ENCODE data around the gene P2RX6.
"Not testable (repeated sequence)": the region's sequence is repeated elsewhere in the genome, so short reads cannot be mapped to it uniquely, and the experiment has no call there.

Gene P2RX6

DNA sequence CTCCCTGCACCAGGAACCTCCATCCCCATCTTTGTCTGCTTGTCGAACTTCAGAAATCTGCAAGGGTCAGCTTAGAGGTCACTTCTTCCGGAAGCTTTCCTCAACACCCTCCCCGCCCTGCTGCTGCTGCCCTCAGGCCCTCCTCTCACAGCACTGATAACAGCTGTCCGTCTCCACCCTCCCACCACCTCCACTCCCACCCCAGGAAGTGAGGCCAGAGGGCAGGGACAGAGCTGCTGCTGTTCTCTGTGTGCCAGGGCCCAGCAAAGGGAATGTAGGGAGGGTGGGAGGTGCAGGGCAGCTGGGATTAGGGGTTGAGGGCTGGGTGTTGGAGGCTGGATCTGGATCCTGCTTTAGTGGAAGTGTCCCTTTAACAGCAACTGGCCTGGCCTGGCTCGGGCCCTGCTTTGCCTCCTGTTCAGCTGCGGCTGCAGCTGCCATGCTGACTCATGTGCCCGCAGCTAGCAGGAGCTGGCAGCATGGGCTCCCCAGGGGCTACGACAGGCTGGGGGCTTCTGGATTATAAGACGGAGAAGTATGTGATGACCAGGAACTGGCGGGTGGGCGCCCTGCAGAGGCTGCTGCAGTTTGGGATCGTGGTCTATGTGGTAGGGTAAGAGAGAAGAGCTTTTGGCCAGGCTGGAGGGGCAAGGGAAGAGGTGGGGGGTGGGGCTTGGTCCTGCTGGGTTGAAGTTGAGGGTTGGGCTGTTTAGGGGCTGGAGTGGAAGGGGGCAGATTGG is at the start of gene P2RX6:
Gene P2RX6, plus strand, starts transcription at position 440 of the 740 bp plus-strand sequence. Its CDS starts 10 bp downstream, at position 450.
- Mint-ChIP-seq H3K27me3 (peaks cover 46% of the 10 kb centered on the region), H3K4me3 (peak within 1 kb of the TSS; percentile 71), H3K9me3 (no peaks in the 10 kb centered on the region), H3K36me3 (ENCODE audit: low read depth) (no peaks in the 10 kb centered on the region), H3K4me1 (ENCODE audit: low read depth) (peaks cover 18% of the 10 kb centered on the region), H3K27ac (peak within 1 kb of the TSS; percentile 81)
- intact Hi-C loops (cut with micrococcal nuclease), result no loop called here

DNA sequence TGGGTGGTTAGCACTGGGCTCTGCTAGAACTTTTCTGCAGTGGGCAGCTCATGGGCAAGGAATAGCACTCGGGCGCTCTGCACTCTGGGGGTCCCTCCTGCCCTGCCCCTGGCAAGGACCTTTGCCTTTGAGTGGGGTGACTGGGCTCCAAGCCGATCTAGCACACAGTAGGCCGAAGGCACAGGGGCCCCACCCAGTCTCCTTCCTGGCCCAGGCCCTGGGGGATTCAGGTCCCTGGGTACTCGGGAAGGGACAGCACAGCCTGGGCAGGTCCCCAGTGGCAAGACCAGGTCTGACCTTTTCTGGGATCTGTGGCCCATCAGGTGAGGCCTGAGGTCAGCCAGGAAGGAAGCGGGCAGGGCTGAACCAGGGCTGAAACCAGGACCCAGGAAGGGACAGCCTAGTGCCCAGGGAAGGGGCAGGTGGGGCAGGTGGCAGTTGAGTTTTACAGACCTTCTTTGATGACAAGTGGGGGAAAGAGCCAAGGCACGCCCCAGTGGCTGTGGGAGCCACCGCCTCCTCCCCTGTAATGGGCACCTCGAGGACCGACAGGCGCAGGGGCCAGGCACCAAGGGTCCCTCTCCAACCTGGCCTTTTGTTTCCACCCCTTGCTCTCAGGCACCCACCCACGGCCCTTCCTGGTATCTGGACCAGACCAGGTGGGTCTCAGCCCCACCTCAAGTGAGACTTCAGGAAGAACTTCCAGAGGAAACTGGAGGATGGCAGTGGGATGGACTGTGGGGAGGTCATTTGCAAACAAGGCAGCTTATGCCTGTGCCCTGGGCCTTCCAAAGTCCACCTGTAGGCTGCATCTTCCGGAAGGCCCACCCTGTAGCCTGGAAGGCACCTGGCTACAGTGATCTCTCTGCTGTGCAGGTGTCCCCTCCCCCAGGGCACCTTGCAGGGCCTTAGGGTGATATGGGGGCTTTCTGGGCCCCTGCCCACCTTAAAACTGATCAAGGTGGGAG is 48.8 kb upstream of the P2RX6 start:
- H3K4me1 Mint-ChIP-seq (ENCODE audit: low read depth), result peaks cover 62% of the 10 kb centered on the region
- H3K36me3 Mint-ChIP-seq (ENCODE audit: low read depth), result peaks cover 18% of the 10 kb centered on the region
- intact Hi-C loops (cut with micrococcal nuclease), result no loop called here
- H3K27ac Mint-ChIP-seq, result no peak overlapping the region
- no peak overlapping the region for H3K4me3 Mint-ChIP-seq
- peaks cover 26% of the 10 kb centered on the region for H3K27me3 Mint-ChIP-seq
- H3K9me3 Mint-ChIP-seq, result no peaks in the 10 kb centered on the region

DNA sequence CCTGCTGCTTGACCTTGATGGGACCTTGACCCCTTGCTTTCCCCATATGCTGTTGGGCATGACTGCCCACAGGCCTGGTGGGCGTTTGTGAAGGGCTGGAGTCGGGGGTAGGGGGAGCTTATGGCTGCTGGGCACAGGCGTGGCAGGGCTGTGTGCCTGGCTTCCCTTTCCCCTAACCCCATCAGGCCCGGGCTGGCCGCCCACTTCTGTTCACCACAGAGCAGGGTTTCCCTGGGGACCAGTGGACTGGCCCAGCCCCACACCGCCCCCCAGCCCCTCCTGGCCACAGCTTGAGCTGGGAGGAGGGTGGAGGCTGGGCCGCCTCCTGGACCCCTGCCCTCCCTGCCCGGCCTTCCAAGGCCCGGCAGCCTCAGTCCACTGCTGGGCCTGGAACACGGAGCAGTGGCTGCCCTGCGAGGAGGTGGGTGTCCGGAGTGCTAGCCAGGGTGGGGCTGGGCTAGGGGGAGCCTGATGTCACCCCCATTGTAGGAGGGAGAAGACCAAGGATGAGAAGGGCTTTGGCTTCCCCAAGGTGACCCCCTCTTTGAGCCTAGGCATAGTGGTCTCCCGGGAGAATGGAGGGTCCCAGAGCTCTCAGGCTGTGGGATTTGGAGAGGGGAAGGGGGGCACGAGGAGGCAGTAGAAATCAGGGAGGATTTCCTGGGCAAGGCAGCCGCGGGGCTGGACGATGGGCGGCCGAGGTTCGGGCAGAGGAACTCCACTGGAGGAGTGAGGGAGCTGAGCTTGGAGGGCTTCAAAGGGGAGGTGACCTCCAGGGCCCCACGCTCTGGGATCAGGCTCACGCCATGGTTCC is 47.9 kb upstream of the P2RX6 start, which contains the start of gene AIFM3:
Gene AIFM3, plus strand, starts transcription at position 373 of the 814 bp plus-strand sequence. CDS start 690 bp downstream, outside the sequence.
- Mint-ChIP-seq H3K27me3 (peaks cover 26% of the 10 kb centered on the region), H3K4me1 (ENCODE audit: low read depth) (peaks cover 64% of the 10 kb centered on the region), H3K36me3 (ENCODE audit: low read depth) (peaks cover 18% of the 10 kb centered on the region), H3K4me3 (peak within 1 kb of the TSS; percentile 23), H3K27ac (peak within 1 kb of the TSS; percentile 83), H3K9me3 (no peaks in the 10 kb centered on the region)
- intact Hi-C loops (cut with micrococcal nuclease), result no loop called here

DNA sequence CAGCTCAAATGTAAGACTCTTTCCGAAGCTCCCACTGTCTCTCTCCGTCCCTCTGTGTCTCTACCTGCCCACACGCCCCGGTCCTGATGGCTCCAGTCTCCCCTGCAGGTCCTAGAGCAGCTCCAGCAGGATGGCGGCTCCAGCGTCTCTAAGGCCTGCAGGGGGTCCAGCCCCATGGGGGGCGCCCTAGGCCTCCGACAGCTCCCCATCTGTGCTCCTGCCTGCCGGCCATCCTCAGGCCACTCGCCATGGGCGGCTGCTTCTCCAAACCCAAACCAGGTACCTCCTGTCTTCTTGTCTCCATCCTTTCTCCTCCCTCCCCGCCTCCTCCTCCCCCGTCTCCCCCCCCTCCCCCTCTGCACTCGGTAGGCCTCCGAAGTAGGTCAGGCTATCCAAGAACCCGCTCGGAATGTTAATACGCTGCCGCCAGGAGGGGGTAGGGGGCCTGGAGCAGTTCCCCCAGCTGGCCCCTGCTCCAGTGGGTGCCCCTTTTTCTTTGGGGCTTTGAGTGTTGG is 47.2 kb upstream of the P2RX6 start:
- intact Hi-C loops (cut with micrococcal nuclease), result no loop called here
- peak overlapping the region; percentile 83 for H3K27ac Mint-ChIP-seq
- peaks cover 66% of the 10 kb centered on the region for H3K4me1 Mint-ChIP-seq (ENCODE audit: low read depth)
- peak overlapping the region; percentile 23 for H3K4me3 Mint-ChIP-seq
- peaks cover 26% of the 10 kb centered on the region for H3K27me3 Mint-ChIP-seq
- H3K36me3 Mint-ChIP-seq (ENCODE audit: low read depth), result peaks cover 18% of the 10 kb centered on the region
- H3K9me3 Mint-ChIP-seq, result no peaks in the 10 kb centered on the region

DNA sequence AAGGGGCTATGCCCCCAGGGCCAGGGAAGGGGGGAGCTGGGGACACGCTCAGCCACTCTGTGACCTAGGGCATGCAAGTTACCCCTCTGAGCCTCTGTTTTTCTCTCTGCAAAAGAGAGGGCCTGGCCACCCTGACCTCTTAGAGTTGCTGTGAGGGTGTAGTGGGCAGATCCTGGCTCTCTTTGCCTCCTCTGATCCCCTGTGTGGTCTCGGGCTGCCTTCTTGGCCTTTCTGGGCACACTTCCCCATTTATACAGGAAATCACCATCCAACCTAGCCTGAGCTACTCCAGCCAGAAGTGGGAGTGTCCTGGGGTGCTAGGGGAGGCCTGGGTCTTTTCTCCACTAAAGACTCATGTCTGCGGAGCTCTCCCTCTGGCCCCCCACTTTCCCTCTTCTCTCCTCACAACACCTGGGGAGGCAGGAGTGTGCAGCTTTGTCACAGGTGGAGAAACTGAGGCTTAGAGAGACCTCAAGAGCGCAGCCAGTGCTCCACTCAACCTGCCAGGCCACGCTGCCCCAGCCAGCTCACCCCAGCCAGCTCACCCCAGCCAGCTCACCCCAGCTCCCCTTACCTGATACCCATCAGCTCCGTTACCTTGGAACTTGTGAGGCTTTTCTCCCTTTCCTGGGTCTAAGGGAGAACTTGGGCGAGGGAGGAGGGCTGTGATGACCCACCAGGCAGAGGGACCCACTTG is 46.5 kb upstream of the P2RX6 start:
- Mint-ChIP-seq H3K4me1 (ENCODE audit: low read depth) (peaks cover 73% of the 10 kb centered on the region), H3K27ac (peak overlapping the region; percentile 83), H3K4me3 (peak overlapping the region; percentile 49), H3K27me3 (peaks cover 21% of the 10 kb centered on the region), H3K36me3 (ENCODE audit: low read depth) (peaks cover 12% of the 10 kb centered on the region), H3K9me3 (no peaks in the 10 kb centered on the region)
- intact Hi-C loops (cut with micrococcal nuclease), result no loop called here

DNA sequence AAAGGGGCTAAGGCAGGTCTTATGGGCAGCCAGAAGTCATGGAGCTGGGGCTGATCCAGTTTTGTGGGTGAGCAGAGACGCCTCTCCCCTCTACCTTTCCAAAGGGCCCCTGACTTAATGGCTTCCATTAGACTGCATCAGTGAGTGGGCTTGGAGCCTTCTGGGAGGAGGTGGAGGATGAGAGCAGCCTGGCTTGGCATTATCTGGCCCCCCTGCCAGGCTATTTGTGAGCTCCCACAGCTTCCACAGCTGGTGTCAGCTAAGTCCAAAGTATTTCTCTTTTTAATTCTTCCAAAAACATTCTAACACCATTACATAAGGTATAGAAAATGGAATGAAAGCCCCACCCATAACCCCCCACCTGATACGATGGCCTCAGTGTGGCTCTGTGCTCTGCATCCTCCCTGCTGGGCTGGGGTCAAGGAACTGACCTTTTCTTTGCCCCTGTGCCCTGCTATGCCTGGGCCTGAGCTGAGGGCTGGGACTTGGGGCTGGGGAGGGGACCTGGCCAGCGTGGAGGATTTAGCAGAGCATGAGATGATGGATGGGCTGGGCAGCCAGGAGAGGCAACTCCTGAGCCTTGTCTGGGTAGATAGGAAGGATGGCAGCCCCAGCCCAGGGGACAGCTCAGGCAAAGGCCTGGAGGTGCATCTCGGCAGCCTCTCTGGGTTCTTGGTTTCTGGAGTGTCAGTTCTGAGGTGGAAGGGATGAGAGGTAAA is 43.9 kb upstream of the P2RX6 start:
- H3K36me3 Mint-ChIP-seq (ENCODE audit: low read depth), result peaks cover 4% of the 10 kb centered on the region
- H3K4me3 Mint-ChIP-seq, result no peak overlapping the region
- intact Hi-C loops (cut with micrococcal nuclease), result no loop called here
- H3K9me3 Mint-ChIP-seq, result no peaks in the 10 kb centered on the region
- H3K27ac Mint-ChIP-seq, result peak overlapping the region; percentile 38
- H3K4me1 Mint-ChIP-seq (ENCODE audit: low read depth), result peaks cover 61% of the 10 kb centered on the region
- H3K27me3 Mint-ChIP-seq, result peaks cover 2% of the 10 kb centered on the region

DNA sequence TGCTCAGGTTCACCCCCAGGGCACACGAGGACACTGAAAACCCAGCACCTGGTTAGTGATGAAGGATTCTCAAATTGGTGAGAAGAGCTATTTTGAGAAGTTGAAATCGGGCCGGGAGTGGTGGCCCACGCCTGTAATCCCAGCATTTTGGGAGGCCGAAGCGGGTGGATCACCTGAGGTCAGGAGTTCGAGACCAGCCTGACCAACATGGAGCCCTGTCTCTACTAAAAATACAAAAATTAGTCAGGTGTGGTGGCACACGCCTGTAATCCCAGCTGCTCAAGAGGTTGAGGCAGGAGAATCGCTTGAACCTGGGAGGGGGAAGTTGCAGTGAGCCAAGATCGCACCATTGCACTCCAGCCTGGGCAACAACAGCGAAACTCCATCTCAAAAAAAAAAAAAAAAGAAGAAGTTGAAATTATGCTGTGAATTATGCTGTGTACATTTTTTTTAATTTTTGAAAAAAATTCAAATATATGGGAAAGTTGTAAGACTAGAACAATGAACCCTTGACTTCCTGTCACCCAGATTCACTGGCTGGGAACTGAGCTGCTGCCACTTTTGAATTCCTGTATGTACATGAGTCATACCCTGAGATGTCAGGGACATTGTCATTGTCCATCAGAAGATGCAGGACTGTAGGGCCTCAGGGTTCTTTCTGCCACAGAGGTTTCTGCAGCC is 42.8 kb upstream of the P2RX6 start:
- peaks cover 15% of the 10 kb centered on the region for H3K36me3 Mint-ChIP-seq (ENCODE audit: low read depth)
- H3K4me3 Mint-ChIP-seq, result not testable (repeated sequence)

DNA sequence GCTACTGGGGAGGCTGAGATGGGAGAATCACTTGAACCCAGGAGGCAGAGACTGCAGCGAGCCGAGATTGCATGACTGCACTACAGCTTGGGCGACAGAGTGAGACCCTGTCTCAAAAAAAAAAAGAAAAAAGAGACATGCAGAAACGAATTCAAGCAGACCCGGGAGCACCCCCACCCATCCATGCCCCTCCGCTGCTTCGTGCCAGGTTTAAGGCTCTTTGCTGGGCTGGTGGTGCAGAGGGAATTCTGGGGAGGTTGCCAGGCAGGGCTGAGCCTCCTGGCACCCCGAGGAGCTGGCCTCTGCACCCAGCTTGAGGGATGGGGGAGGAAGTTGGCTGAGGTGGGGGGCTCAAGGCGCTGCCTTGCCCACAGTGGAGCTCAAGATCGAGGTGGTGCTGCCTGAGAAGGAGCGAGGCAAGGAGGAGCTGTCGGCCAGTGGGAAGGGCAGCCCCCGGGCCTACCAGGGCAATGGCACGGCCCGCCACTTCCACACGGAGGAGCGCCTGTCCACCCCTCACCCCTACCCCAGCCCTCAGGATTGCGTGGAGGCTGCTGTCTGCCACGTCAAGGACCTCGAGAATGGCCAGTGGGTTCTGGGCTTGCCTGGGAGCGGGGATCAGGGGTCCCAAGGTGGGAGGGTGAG is 41.9 kb upstream of the P2RX6 start:
- Mint-ChIP-seq H3K4me3 (no peak overlapping the region), H3K27me3 (no peaks in the 10 kb centered on the region), H3K9me3 (peaks cover under 1% of the 10 kb centered on the region), H3K27ac (peak overlapping the region; percentile 38), H3K36me3 (ENCODE audit: low read depth) (peaks cover 22% of the 10 kb centered on the region), H3K4me1 (ENCODE audit: low read depth) (peaks cover 41% of the 10 kb centered on the region)
- intact Hi-C loops (cut with micrococcal nuclease), result no loop called here

More for the DNA sequence above, 42.8 kb upstream of the P2RX6 start:
- Mint-ChIP-seq H3K4me1 (ENCODE audit: low read depth) (peaks cover 50% of the 10 kb centered on the region), H3K27ac (peak overlapping the region; percentile 38)
- H3K27me3 Mint-ChIP-seq; intact Hi-C loops (cut with micrococcal nuclease); H3K9me3 Mint-ChIP-seq: not testable (repeated sequence)

DNA sequence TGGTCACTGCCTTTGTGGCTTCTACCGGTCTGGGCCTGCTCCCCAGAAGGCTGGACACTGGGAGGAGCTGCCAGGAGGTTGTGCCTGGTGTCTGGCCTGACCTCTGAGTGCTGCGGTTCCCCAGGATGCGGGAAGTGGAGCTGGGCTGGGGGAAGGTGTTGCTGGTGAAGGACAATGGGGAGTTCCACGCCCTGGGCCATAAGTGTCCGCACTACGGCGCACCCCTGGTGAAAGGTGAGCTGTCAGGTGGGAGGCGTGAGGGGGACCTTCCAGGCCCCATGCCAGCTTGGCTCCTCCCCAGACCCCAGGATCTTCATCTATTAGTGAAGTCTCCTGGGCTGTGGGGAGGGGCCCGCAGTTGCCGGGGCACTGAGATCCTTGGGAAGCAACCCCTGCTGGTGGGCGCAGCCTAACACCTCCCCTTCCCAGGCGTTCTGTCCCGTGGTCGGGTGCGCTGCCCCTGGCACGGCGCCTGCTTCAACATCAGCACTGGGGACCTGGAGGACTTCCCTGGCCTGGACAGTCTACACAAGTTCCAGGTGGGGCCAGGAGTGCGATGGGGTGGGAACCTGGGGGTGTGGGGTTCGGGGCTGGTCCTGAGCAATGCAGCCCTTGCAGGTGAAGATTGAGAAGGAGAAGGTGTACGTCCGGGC is 41.2 kb upstream of the P2RX6 start:
- Mint-ChIP-seq H3K36me3 (ENCODE audit: low read depth) (peaks cover 29% of the 10 kb centered on the region), H3K27ac (no peak overlapping the region), H3K9me3 (peaks cover 7% of the 10 kb centered on the region), H3K4me1 (ENCODE audit: low read depth) (peaks cover 35% of the 10 kb centered on the region), H3K4me3 (no peak overlapping the region), H3K27me3 (no peaks in the 10 kb centered on the region)
- intact Hi-C loops (cut with micrococcal nuclease), result no loop called here

DNA sequence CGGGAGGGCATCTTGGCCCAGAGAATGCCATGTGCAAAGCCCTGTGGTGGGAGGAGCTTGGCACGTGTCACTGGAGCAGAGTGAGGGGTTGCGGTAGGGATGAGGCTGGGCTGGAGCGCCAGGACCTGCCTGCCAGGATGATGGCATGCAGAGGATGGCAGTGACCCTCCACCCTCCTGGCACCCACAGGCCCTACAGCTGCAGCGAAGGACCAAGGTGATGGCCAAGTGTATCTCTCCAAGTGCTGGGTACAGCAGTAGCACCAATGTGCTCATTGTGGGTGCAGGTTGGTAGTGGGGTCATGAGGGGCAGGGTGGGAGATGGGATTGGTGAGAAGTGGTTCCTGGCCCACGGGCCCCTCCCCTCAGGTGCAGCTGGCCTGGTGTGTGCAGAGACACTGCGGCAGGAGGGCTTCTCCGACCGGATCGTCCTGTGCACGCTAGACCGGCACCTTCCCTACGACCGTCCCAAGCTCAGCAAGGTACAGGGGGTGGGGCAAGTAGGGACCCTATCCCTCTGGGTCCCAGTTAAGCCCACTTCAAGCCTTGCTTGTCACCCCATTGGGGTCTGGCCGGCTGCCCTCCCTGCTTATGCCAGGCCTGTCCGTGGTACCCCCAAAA is 40.5 kb upstream of the P2RX6 start:
- Mint-ChIP-seq H3K4me1 (ENCODE audit: low read depth) (peaks cover 38% of the 10 kb centered on the region), H3K36me3 (ENCODE audit: low read depth) (peaks cover 29% of the 10 kb centered on the region), H3K27ac (no peak overlapping the region), H3K9me3 (peaks cover 14% of the 10 kb centered on the region), H3K4me3 (no peak overlapping the region), H3K27me3 (peaks cover 3% of the 10 kb centered on the region)
- intact Hi-C loops (cut with micrococcal nuclease), result no loop called here
